IPS-20b (cell line): ENCODE results near the gene ACKR1.
A peak's percentile ranks its signal among the peaks of the same experiment; 100 is the strongest.

Experiments
- H3K27ac ChIP-seq: one replicate; pipeline ENCODE4 v1.5.1; 2013; ENCODE audit warnings: low read length
- H3K27me3 ChIP-seq: 2 replicates; pipeline ENCODE4 v1.6.1; 2013; ENCODE audit warnings: mild to moderate bottlenecking, low read length, inconsistent platforms; ENCODE audit not compliant: insufficient read depth
- H3K36me3 ChIP-seq: 2 replicates; pipeline ENCODE4 v1.6.1; 2013; ENCODE audit warnings: low read depth, mild to moderate bottlenecking, inconsistent platforms, low read length, moderate library complexity; ENCODE audit not compliant: insufficient read depth
- H3K4me1 ChIP-seq: 2 replicates; pipeline ENCODE4 v1.6.1; 2013; ENCODE audit warnings: mild to moderate bottlenecking, control low read depth, inconsistent platforms, low read length, moderate library complexity; ENCODE audit not compliant: insufficient read depth
- H3K4me3 ChIP-seq: 2 replicates; pipeline ENCODE4 v1.5.1; 2013; ENCODE audit warnings: mild to moderate bottlenecking, low read length, inconsistent platforms
- H3K9ac ChIP-seq: 2 replicates; pipeline ENCODE4 v1.6.1; 2013; ENCODE audit warnings: low read depth, mild to moderate bottlenecking, inconsistent platforms, low read length, moderate library complexity
- H3K9me3 ChIP-seq: 2 replicates; pipeline ENCODE4 v1.6.1; 2013; ENCODE audit warnings: mild to moderate bottlenecking, low read depth, low read length, inconsistent platforms; ENCODE audit not compliant: insufficient read depth

ACKR1 gene

DNA sequence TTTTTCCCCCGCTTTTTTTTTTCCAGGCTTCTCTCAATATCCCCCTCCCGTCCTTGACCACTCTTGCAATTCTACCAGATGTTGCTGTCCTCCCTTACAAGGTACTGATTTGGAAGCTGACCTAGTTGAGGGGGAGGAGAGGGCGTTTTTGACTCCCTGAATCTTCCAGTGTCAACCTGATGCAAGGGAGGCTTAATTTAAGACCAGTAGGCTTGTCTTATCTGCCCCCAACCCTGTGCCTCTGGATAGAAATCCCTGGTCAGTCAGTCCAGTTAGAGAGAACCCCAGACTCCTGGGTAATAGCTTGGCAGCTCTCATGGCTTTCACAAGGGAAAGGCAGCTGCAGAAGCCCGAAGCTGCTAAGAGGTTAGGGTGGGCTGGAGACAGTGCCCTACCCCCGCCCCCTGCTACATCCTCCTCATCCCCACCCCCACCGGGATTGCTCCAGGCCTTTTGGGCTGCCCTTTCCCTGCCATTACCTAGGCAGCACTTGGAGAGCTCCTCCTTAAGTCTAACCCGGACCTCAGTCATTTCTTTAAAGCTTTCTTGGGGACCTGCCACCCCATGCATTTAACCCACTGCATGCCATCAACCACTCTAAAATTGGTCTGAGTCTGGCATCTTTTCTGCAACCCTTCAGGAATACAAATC lies 3.6 kb downstream of the ACKR1 start:
- Histone ChIP-seq H3K27me3 (peaks cover 12% of the 10 kb centered on the region), H3K36me3 (no peaks in the 10 kb centered on the region), H3K9me3 (no peaks in the 10 kb centered on the region), H3K4me1 (peaks cover 10% of the 10 kb centered on the region; the same call in 1 of the 2 replicates), H3K9ac (no peak overlapping the region), H3K4me3 (peak overlapping the region; percentile 68), H3K27ac (no peak overlapping the region)

- Histone ChIP-seq H3K9me3 (no peaks in the 10 kb centered on the region), H3K4me1 (peaks cover 10% of the 10 kb centered on the region; the same call in 1 of the 2 replicates), H3K36me3 (no peaks in the 10 kb centered on the region), H3K27ac (no peak overlapping the region), H3K4me3 (no peak overlapping the region), H3K27me3 (peaks cover 12% of the 10 kb centered on the region), H3K9ac (no peak overlapping the region)
These were observed 4.4 kb downstream of the ACKR1 start for GRCh38 chr1:159209061-159209460.

DNA sequence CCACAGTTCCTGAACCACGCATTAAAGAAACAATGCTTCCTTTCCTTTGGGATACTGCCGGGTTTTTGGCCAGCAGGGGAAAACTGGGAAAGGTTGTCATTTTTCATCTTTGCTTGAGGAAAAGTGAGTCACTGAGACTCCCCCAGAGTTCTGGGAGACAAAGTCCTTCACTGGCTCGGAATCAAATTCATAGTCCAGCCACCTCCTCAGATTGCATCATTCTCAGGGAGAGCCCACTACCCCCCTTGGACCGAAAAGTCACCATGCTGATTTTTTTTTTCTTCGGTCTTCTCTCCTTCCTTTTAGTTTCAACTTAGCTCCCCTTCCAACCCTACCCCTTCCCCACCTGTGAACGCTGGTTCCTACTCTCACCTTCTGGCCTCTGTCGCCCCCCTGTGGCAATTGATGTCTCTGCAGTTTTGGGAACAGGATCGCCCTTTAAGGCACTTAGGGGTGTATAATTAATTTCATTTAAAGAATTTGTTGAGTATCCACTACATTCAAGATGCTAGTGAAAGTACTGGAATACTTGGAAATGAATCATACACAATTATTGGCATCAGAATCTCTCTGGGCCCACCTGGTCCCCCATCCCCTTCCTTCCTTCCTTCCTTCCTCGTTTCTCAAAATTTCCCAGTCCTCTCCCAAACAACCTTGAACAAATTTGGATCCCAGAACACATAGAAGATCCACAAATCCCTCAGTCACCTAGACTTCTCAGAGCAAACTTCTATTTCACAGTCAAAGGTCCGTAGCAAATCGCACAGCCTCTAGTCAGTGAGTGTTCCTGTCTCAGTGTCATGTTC lies 6.9 kb downstream of the ACKR1 start:
- Histone ChIP-seq H3K9ac (no peak overlapping the region), H3K9me3 (no peaks in the 10 kb centered on the region), H3K4me3 (peak overlapping the region; percentile 38; the same call in 1 of the 2 replicates), H3K36me3 (no peaks in the 10 kb centered on the region), H3K27me3 (peaks cover 12% of the 10 kb centered on the region), H3K4me1 (peaks cover 10% of the 10 kb centered on the region; the same call in 1 of the 2 replicates), H3K27ac (no peak overlapping the region)

DNA sequence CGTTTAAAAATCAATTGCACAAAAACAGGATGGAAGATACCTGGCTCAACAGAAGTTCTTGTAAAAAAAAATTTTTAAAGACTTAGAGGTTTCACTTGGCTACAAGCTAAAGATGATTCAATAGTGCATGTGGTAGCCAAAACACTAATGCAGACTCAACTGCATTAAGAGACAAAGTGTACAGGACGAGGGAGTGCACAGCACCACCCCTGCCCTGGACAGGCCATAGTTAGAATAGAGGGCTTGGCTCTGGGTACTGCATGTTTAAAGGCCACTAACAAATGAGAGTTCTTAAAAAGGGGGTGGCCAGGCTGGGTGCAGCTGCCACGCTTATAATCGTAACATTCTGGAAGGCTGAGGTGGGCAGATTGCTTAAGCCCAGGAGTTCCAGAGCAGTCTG lies 7.9 kb downstream of the ACKR1 start:
- Histone ChIP-seq H3K4me3 (no peak overlapping the region), H3K27ac (no peak overlapping the region), H3K9ac (no peak overlapping the region), H3K36me3 (no peaks in the 10 kb centered on the region), H3K9me3 (no peaks in the 10 kb centered on the region), H3K4me1 (peaks cover 7% of the 10 kb centered on the region; the same call in 1 of the 2 replicates), H3K27me3 (peaks cover 3% of the 10 kb centered on the region)

DNA sequence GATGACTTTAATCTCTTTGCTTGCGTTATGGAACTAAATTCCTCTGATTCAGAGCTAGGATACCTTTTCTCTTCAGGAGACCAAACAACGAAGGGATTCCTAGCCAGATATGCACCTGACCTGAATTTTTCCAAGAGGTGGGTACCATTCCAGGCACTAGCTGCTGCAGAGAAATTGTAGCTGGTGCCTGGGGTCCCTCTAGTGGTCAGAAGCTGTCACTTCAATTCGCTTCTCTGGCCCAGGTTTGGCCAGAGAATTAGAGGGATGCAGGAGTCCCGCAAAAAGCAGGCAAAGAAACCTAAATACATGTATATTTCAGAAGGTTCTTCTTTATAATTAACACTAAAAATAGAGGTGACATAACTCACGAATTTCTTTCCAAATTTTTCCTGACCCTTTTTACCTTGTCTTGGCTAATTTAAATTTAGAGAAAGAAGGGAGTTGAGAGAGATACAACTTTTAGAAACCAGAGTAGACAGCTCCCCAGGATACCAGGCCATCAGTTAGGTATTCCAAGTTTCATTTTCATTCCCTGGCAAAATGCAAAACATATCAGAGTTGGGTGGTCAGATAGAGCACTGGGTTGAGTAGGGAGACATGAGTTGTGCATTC lies 9.6 kb downstream of the ACKR1 start:
- peaks cover 11% of the 10 kb centered on the region; the same call in 1 of the 2 replicates for H3K4me1 ChIP-seq

DNA sequence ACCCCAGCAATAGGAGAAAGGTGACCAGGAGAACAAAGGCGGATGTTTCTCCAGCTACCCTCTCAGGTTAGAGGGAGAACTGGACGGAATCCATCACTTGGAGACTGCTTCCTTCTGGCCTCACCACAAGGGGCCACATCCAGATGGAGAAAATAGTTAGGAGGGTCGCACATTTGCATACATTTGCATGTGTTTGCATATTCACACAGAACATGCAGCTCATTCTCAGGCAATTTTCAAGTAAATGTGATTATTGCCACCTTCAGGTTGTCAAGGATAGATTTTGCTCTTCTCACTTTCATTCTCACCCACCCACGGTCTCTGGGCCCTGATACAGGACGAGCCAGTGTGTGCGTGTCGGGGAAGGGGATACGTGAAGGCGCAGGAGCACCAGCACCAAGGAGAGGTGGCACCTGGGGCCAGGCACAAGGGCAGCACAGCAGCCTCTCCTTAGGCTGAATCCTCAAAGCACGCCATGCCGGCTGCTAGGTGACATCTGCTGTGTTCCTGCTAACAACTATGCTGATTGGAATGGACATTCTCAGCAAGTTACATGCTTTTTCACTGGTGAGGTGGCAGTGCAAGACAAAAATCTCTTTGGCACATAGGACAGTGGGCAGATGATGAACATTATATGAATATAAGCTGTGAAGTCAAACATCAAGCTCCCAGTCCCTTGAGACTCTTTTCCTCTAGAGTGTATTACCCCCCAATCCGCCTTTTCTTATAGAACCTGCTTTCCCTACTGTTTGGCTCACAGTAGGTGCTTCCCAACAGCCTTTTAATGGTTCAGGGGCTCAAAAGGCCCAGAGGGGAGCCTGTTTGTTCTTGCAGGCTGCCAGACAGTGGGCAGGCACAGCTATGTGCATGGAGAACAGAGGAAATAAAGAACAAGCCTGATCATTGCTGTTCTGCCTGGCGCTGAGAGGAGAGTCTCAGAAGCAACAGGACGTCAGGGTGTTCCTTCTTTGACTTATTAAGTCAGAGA lies 14.3 kb downstream of the ACKR1 start:
- Histone ChIP-seq H3K9me3 (no peaks in the 10 kb centered on the region), H3K36me3 (no peaks in the 10 kb centered on the region), H3K4me3 (peak overlapping the region; percentile 49; the same call in 1 of the 2 replicates), H3K27ac (no peak overlapping the region), H3K27me3 (no peaks in the 10 kb centered on the region), H3K9ac (no peak overlapping the region; the same call in 1 of the 2 replicates), H3K4me1 (peaks cover 22% of the 10 kb centered on the region; the same call in 1 of the 2 replicates)

More for the DNA sequence above, 9.6 kb downstream of the ACKR1 start:
- Histone ChIP-seq H3K27ac (no peak overlapping the region), H3K9ac (no peak overlapping the region), H3K27me3 (no peaks in the 10 kb centered on the region), H3K4me3 (no peak overlapping the region), H3K36me3 (no peaks in the 10 kb centered on the region), H3K9me3 (no peaks in the 10 kb centered on the region)

GRCh38 chr1:159222075-159222865 lies 17.6 kb downstream of the ACKR1 start:
- no peak overlapping the region for H3K9ac ChIP-seq
- peaks cover 22% of the 10 kb centered on the region; the same call in 1 of the 2 replicates for H3K4me1 ChIP-seq
- no peaks in the 10 kb centered on the region for H3K27me3 ChIP-seq
- H3K9me3 ChIP-seq: no peaks in the 10 kb centered on the region
- no peak overlapping the region for H3K27ac ChIP-seq
- no peak overlapping the region for H3K4me3 ChIP-seq
- H3K36me3 ChIP-seq: no peaks in the 10 kb centered on the region

- H3K9ac ChIP-seq: no peak overlapping the region
- no peak overlapping the region for H3K4me3 ChIP-seq
- H3K27ac ChIP-seq: no peak overlapping the region
- H3K9me3 ChIP-seq: no peaks in the 10 kb centered on the region
- peaks cover 22% of the 10 kb centered on the region; the same call in 1 of the 2 replicates for H3K4me1 ChIP-seq
- H3K36me3 ChIP-seq: no peaks in the 10 kb centered on the region
- H3K27me3 ChIP-seq: no peaks in the 10 kb centered on the region
These were observed 18.3 kb downstream of the ACKR1 start for GRCh38 chr1:159223004-159223403.

DNA sequence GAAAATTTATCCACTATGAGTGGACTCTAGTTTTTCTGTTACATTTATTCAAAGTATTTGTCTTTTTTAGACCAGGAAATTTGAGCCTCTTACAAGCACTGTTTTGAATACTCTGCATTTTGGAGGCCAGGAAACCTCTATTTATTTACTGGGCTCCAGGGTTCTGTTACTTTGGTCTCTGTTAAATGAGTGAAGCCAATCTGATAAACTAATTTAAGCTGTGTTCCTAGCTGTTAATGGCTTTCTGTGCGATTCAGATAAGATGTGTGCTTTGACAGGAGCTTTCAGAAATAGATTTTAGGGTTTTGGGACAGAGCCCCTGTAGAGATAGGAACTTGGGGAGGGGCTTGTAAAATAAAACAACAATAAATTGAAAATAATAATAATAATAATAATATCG lies 23.9 kb downstream of the ACKR1 start:
- no peak overlapping the region for H3K4me3 ChIP-seq
- no peaks in the 10 kb centered on the region for H3K27me3 ChIP-seq
- H3K36me3 ChIP-seq: no peaks in the 10 kb centered on the region
- no peak overlapping the region for H3K9ac ChIP-seq
- H3K9me3 ChIP-seq: no peaks in the 10 kb centered on the region
- no peak overlapping the region for H3K27ac ChIP-seq
- no peaks in the 10 kb centered on the region for H3K4me1 ChIP-seq

DNA sequence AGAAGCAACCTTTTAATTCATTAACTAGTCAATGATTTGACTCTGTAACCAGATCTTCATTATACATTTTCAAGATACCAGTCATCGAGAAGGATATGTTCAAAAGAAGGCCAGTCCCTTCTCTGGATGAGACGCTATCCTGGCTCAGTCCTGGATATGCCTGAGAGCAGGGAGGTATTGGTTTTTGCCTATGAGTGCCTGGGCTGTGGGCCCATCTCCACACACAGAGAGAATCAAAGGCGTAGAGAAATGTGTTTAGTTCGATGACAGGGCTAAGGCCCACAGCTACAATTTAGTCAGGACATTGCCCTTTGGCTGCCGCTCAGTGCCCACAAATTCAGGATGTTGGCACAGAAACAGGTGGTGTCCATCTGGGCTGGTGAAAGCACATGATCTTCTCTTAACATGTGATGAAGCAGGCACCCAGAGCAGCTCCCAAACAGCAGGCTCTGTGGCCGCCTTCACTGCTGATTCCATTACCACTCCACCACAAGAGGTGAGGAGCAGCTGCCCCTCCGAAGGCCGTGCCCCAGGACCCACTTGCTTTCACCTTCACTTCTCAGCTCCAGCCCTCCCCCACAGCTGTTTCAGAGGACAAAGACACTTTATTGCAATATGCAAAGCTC lies 24.7 kb downstream of the ACKR1 start:
- no peak overlapping the region for H3K27ac ChIP-seq
- H3K9ac ChIP-seq: no peak overlapping the region
- H3K9me3 ChIP-seq: no peaks in the 10 kb centered on the region
- no peak overlapping the region for H3K4me3 ChIP-seq
- no peaks in the 10 kb centered on the region for H3K36me3 ChIP-seq
- no peaks in the 10 kb centered on the region for H3K27me3 ChIP-seq
- no peaks in the 10 kb centered on the region for H3K4me1 ChIP-seq
